HG03460 (cell line): ENCODE measurements around the gene HMBS.
"Not testable (repeated sequence)": the region's sequence is repeated elsewhere in the genome, so short reads cannot be mapped to it uniquely, and the experiment has no call there.

ENCODE experiments used
- ATAC-seq: cut with Tn5 transposase; IDR thresholded peaks from one replicate; pipeline ENCODE4 v1.9.1; 2021; ENCODE audit not compliant: unreplicated experiment

HMBS gene

GRCh38 chr11:119084663-119085436, at the start of gene HMBS:
Gene HMBS (plus strand): TSS chr11:119084881. CDS start chr11:119085034, 153 bp downstream.
- ATAC-seq = peak; percentile 85

- ATAC-seq = no peak
Observed at GRCh38 chr11:119038884-119039283, 45.8 kb upstream of the HMBS start.

- not testable (repeated sequence) for ATAC-seq
Observed at GRCh38 chr11:119039471-119039870, 45.2 kb upstream of the HMBS start.

GRCh38 chr11:119041821-119042514, 42.7 kb upstream of the HMBS start:
- no peak for ATAC-seq

GRCh38 chr11:119042927-119043326, 41.8 kb upstream of the HMBS start:
- ATAC-seq = no peak

GRCh38 chr11:119044708-119045107, 40.0 kb upstream of the HMBS start:
- ATAC-seq = no peak

- no peak for ATAC-seq
Observed at GRCh38 chr11:119046489-119046888, 38.2 kb upstream of the HMBS start.

- ATAC-seq = no peak
Observed at GRCh38 chr11:119047205-119047604, 37.5 kb upstream of the HMBS start.

- ATAC-seq = no peak
Observed at GRCh38 chr11:119048644-119049043, 36.0 kb upstream of the HMBS start.

- no peak for ATAC-seq
Observed at GRCh38 chr11:119049081-119049480, 35.6 kb upstream of the HMBS start.

GRCh38 chr11:119051440-119052162, 33.1 kb upstream of the HMBS start:
- ATAC-seq = peak; percentile 56

- peak; percentile 3 for ATAC-seq
Observed at GRCh38 chr11:119052163-119052814, 32.4 kb upstream of the HMBS start.

- ATAC-seq = no peak
Observed at GRCh38 chr11:119054418-119054817, 30.3 kb upstream of the HMBS start.

- ATAC-seq = no peak
Observed at GRCh38 chr11:119055901-119056300, 28.8 kb upstream of the HMBS start.

GRCh38 chr11:119056421-119056999, 28.2 kb upstream of the HMBS start:
- peak; percentile 2 for ATAC-seq

- peak; percentile 89 for ATAC-seq
Observed at GRCh38 chr11:119057000-119057769, 27.5 kb upstream of the HMBS start, which contains the start of gene HYOU1. Gene HYOU1 (minus strand): TSS chr11:119057205. CDS start chr11:119056160, 1,045 bp downstream.

- not testable (repeated sequence) for ATAC-seq
Observed at GRCh38 chr11:119059128-119059527, 25.6 kb upstream of the HMBS start.

- ATAC-seq = no peak
Observed at GRCh38 chr11:119061256-119061655, 23.4 kb upstream of the HMBS start.

GRCh38 chr11:119062779-119063178, 21.9 kb upstream of the HMBS start:
- no peak for ATAC-seq

- no peak for ATAC-seq
Observed at GRCh38 chr11:119065369-119065768, 19.3 kb upstream of the HMBS start.
